HL-60 (cell line): Measurements from ENCODE around the gene AVPR2.
A peak's percentile ranks its signal among the peaks of the same experiment; 100 is the strongest.

Experiments used
- DNase-seq, 2 experiments: peaks; one replicate each; pipeline ENCODE4 v3.0.0-alpha.2; 2010 to 2020; ENCODE audit warnings: low read depth in 1 of 2, low spot score in 1 of 2
- H3K27ac ChIP-seq: fragments of 250-450 bp; sonication (Bioruptor Pico); replicated peaks from 2 replicates; pipeline ENCODE4 v1.5.1; 2020; ENCODE audit warnings: mild to moderate bottlenecking, moderate library complexity
- H3K27me3 ChIP-seq: fragments of 250-450 bp; sonication (Bioruptor Pico); 2 replicates; pipeline ENCODE4 v1.5.1; 2021; ENCODE audit warnings: mild to moderate bottlenecking, moderate library complexity; ENCODE audit not compliant: insufficient read depth, poor library complexity, severe bottlenecking
- H3K4me3 ChIP-seq: replicated peaks from 2 replicates; pipeline ENCODE4 v1.5.1; 2011; ENCODE audit warnings: mild to moderate bottlenecking, control low read depth, low read length; ENCODE audit not compliant: insufficient read depth
- CTCF ChIP-seq: IDR thresholded peaks from one replicate; pipeline ENCODE4 v1.5.1; 2011; ENCODE audit warnings: low read length, control low read depth, inconsistent platforms; ENCODE audit not compliant: insufficient read depth
- GABPA ChIP-seq: IDR thresholded peaks from 2 replicates; pipeline ENCODE4 v1.6.1; 2012; ENCODE audit warnings: low read depth
- POLR2AphosphoS5 ChIP-seq: IDR thresholded peaks from 2 replicates; pipeline ENCODE4 v1.6.1; 2012; ENCODE audit warnings: low read depth
- SPI1 ChIP-seq: IDR thresholded peaks from 2 replicates; pipeline ENCODE4 v1.6.1; 2012; ENCODE audit warnings: low read depth, mild to moderate bottlenecking, borderline replicate concordance
- TF ChIP-seq, protein P1 (sequence below): IDR thresholded peaks from 2 replicates; pipeline ENCODE4 v1.6.1; 2012; ENCODE audit warnings: low read depth; ENCODE audit not compliant: insufficient replicate concordance

Gene AVPR2

GRCh38 chrX:153917869-153918268 is 13.4 kb downstream of the AVPR2 start:
- peak in 1 of 2 experiments; percentile 13 for DNase-seq
- Histone ChIP-seq H3K27ac (no peak overlapping the region), H3K27me3 (no peaks in the 10 kb centered on the region), H3K4me3 (no peak overlapping the region)
- TF ChIP-seq, protein P1, sequence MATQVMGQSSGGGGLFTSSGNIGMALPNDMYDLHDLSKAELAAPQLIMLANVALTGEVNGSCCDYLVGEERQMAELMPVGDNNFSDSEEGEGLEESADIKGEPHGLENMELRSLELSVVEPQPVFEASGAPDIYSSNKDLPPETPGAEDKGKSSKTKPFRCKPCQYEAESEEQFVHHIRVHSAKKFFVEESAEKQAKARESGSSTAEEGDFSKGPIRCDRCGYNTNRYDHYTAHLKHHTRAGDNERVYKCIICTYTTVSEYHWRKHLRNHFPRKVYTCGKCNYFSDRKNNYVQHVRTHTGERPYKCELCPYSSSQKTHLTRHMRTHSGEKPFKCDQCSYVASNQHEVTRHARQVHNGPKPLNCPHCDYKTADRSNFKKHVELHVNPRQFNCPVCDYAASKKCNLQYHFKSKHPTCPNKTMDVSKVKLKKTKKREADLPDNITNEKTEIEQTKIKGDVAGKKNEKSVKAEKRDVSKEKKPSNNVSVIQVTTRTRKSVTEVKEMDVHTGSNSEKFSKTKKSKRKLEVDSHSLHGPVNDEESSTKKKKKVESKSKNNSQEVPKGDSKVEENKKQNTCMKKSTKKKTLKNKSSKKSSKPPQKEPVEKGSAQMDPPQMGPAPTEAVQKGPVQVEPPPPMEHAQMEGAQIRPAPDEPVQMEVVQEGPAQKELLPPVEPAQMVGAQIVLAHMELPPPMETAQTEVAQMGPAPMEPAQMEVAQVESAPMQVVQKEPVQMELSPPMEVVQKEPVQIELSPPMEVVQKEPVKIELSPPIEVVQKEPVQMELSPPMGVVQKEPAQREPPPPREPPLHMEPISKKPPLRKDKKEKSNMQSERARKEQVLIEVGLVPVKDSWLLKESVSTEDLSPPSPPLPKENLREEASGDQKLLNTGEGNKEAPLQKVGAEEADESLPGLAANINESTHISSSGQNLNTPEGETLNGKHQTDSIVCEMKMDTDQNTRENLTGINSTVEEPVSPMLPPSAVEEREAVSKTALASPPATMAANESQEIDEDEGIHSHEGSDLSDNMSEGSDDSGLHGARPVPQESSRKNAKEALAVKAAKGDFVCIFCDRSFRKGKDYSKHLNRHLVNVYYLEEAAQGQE = no peak
- no peak for TF ChIP-seq GABPA
- no peak for TF ChIP-seq SPI1

DNA sequence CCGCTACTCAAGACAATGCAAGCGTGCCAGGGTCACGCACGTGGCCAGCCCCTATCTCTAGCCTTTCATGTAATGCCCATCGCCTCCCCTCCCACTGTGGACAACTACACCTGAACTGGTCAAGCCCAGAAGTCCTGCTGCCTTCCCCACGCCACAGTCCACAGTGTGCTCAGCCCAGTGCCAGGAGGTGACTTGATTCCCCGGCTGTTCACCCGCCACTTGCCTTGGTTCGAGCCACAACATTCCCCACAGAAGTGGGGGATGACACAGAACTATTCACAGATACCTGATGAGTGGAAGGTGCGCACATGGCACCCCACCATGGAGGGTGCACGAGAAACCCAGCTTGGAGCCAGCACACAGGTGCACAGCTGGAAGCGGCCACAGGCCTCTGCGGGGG is 14.8 kb downstream of the AVPR2 start:
- DNase-seq = no peak
- TF ChIP-seq GABPA (no peak), CTCF (no peak), SPI1 (no peak), POLR2AphosphoS5 (no peak)
- TF ChIP-seq, protein P1 = no peak
- H3K27ac ChIP-seq = no peak overlapping the region
- H3K27me3 ChIP-seq = no peaks in the 10 kb centered on the region
- no peak overlapping the region for H3K4me3 ChIP-seq

- Histone ChIP-seq H3K27ac (no peak overlapping the region), H3K27me3 (no peaks in the 10 kb centered on the region), H3K4me3 (no peak overlapping the region)
- no peak for TF ChIP-seq CTCF
- TF ChIP-seq SPI1 = no peak
- TF ChIP-seq GABPA = no peak
- TF ChIP-seq POLR2AphosphoS5 = no peak; the same call in 1 of the 2 replicates
- TF ChIP-seq, protein P1 = no peak
- no peak for DNase-seq
Measured at GRCh38 chrX:153920546-153920945, 16.1 kb downstream of the AVPR2 start.

GRCh38 chrX:153921070-153921469 is 16.6 kb downstream of the AVPR2 start:
- TF ChIP-seq POLR2AphosphoS5 (no peak), CTCF (no peak), SPI1 (no peak), GABPA (no peak)
- TF ChIP-seq, protein P1 = no peak
- Histone ChIP-seq H3K27me3 (no peaks in the 10 kb centered on the region), H3K4me3 (no peak overlapping the region), H3K27ac (no peak overlapping the region)
- no peak for DNase-seq
